Immature natural killer cell (primary cell): ENCODE results near the gene SNCA. TPM values are rescaled to one million over a fixed set of nuclear protein-coding genes. Genes with fewer than 3 reads are reported as not detected.

Experiments used
- DNase-seq, 3 donors: peaks; one replicate each; pipeline ENCODE4 v3.0.0; 2022; ENCODE audit warnings: mixed read lengths in 1 of 3
- H3K27ac Mint-ChIP-seq, 6 donors: one replicate each; pipeline ENCODE4 v1.8.0; 2020; ENCODE audit warnings: mixed read lengths in 6 of 6, mild to moderate bottlenecking in 5 of 6, inconsistent platforms in 4 of 6, moderate library complexity in 3 of 6
- H3K27me3 Mint-ChIP-seq, 3 donors: one replicate each; pipeline ENCODE4 v1.8.0; 2020 to 2021; ENCODE audit warnings: low read depth in 3 of 3, mild to moderate bottlenecking in 3 of 3, mixed read lengths in 3 of 3, moderate library complexity in 3 of 3, inconsistent platforms in 1 of 3
- H3K36me3 Mint-ChIP-seq, 3 donors: one replicate each; pipeline ENCODE4 v1.8.0; 2020; ENCODE audit warnings: mixed read lengths in 3 of 3, inconsistent platforms in 2 of 3, mild to moderate bottlenecking in 2 of 3
- H3K4me1 Mint-ChIP-seq, 2 donors: one replicate each; pipeline ENCODE4 v1.8.0; 2020; ENCODE audit warnings: inconsistent platforms in 2 of 2, mild to moderate bottlenecking in 2 of 2, mixed read lengths in 2 of 2, moderate library complexity in 1 of 2
- H3K4me3 Mint-ChIP-seq, 5 donors: one replicate each; pipeline ENCODE4 v1.8.0; 2020; ENCODE audit warnings: mild to moderate bottlenecking in 5 of 5, mixed read lengths in 5 of 5, inconsistent platforms in 3 of 5, moderate library complexity in 3 of 5
- H3K9me3 Mint-ChIP-seq, 6 donors: one replicate each; pipeline ENCODE4 v1.8.0; 2020; ENCODE audit warnings: mild to moderate bottlenecking in 6 of 6, mixed read lengths in 6 of 6, inconsistent platforms in 4 of 6, moderate library complexity in 3 of 6
- polyA plus RNA-seq, 3 donors: library from polyadenylated mRNA; unstranded; fragments of 300-500 nt; fragmentation: Illumina TruSeq; gene quantifications; one replicate each; pipeline ENCODE4 v1.2.3, GENCODE V29; 2021

The SNCA gene
- 1 to 10 TPM; 4.6 to 7.2 (median 4.8) TPM for polyA plus RNA-seq

- H3K4me3 Mint-ChIP-seq, result peak within 1 kb of the TSS; percentile 73 to 81 (median 77)
- peaks cover 0 to 2% (median 0%) of the 10 kb centered on the region in 6 donors for H3K9me3 Mint-ChIP-seq
- no peaks in the 10 kb centered on the region for H3K36me3 Mint-ChIP-seq
- peak; percentile 11 to 25 (median 18) for DNase-seq
- peak within 1 kb of the TSS in 1 of 6 donors; percentile 6 for H3K27ac Mint-ChIP-seq
- peaks cover 14 to 34% of the 10 kb centered on the region in 2 donors for H3K4me1 Mint-ChIP-seq
- H3K27me3 Mint-ChIP-seq, result peaks cover 11 to 34% (median 20%) of the 10 kb centered on the region in 3 donors
Measured at GRCh38 chr4:89836897-89837384, at the start of gene SNCA. SNCA (minus strand) TSS chr4:89837161; CDS start chr4:89835667, 1,494 bp downstream.

- Mint-ChIP-seq H3K36me3 (no peaks in the 10 kb centered on the region), H3K27ac (no peak overlapping the region), H3K4me3 (no peak overlapping the region), H3K4me1 (peaks cover 5 to 9% of the 10 kb centered on the region in 2 donors), H3K27me3 (no peaks in the 10 kb centered on the region), H3K9me3 (no peaks in the 10 kb centered on the region)
- no peak for DNase-seq
Measured at GRCh38 chr4:89879215-89879614, 42.3 kb upstream of the SNCA start.

- no peak overlapping the region for H3K27ac Mint-ChIP-seq
- H3K4me1 Mint-ChIP-seq, result peaks cover 5 to 9% of the 10 kb centered on the region in 2 donors
- no peak for DNase-seq
- H3K27me3 Mint-ChIP-seq, result no peaks in the 10 kb centered on the region
- H3K36me3 Mint-ChIP-seq, result no peaks in the 10 kb centered on the region
- H3K9me3 Mint-ChIP-seq, result no peaks in the 10 kb centered on the region
- no peak overlapping the region for H3K4me3 Mint-ChIP-seq
Measured at GRCh38 chr4:89878611-89879010, 41.6 kb upstream of the SNCA start.

GRCh38 chr4:89876548-89876947 is 39.6 kb upstream of the SNCA start:
- Mint-ChIP-seq H3K4me1 (peaks cover 5 to 9% of the 10 kb centered on the region in 2 donors), H3K9me3 (no peaks in the 10 kb centered on the region), H3K27ac (no peak overlapping the region), H3K27me3 (no peaks in the 10 kb centered on the region), H3K4me3 (no peak overlapping the region), H3K36me3 (no peaks in the 10 kb centered on the region)
- no peak for DNase-seq

- no peak overlapping the region for H3K4me3 Mint-ChIP-seq
- peaks cover under 1 to 3% of the 10 kb centered on the region in 2 donors for H3K4me1 Mint-ChIP-seq
- H3K36me3 Mint-ChIP-seq, result no peaks in the 10 kb centered on the region
- H3K27ac Mint-ChIP-seq, result no peak overlapping the region
- H3K27me3 Mint-ChIP-seq, result peaks cover 0 to 2% (median 0%) of the 10 kb centered on the region in 3 donors
- no peak for DNase-seq
- peaks cover 0 to 3% (median 0%) of the 10 kb centered on the region in 6 donors for H3K9me3 Mint-ChIP-seq
Measured at GRCh38 chr4:89871211-89871610, 34.2 kb upstream of the SNCA start.

GRCh38 chr4:89868999-89869589 is 32.1 kb upstream of the SNCA start:
- H3K27me3 Mint-ChIP-seq, result peaks cover 0 to 3% (median 0%) of the 10 kb centered on the region in 3 donors
- H3K9me3 Mint-ChIP-seq, result peaks cover 0 to 3% (median 0%) of the 10 kb centered on the region in 6 donors
- H3K4me3 Mint-ChIP-seq, result no peak overlapping the region
- no peak overlapping the region for H3K27ac Mint-ChIP-seq
- DNase-seq, result no peak
- no peaks in the 10 kb centered on the region for H3K36me3 Mint-ChIP-seq
- H3K4me1 Mint-ChIP-seq, result no peaks in the 10 kb centered on the region

- Mint-ChIP-seq H3K27me3 (peaks cover 0 to 3% (median 0%) of the 10 kb centered on the region in 3 donors), H3K36me3 (no peaks in the 10 kb centered on the region), H3K27ac (no peak overlapping the region), H3K9me3 (peaks cover 0 to 7% (median 0%) of the 10 kb centered on the region in 6 donors), H3K4me3 (no peak overlapping the region), H3K4me1 (no peaks in the 10 kb centered on the region)
- DNase-seq, result no peak
Measured at GRCh38 chr4:89868276-89868675, 31.3 kb upstream of the SNCA start.

GRCh38 chr4:89863533-89863932 is 26.6 kb upstream of the SNCA start:
- no peak for DNase-seq
- Mint-ChIP-seq H3K4me1 (no peaks in the 10 kb centered on the region), H3K27me3 (peaks cover 0 to 5% (median 0%) of the 10 kb centered on the region in 3 donors), H3K27ac (no peak overlapping the region), H3K9me3 (peaks cover 0 to 14% (median 0%) of the 10 kb centered on the region in 6 donors), H3K4me3 (no peak overlapping the region), H3K36me3 (no peaks in the 10 kb centered on the region)

- DNase-seq, result no peak
- H3K4me3 Mint-ChIP-seq, result no peak overlapping the region
- peaks cover 0 to 11% (median 0%) of the 10 kb centered on the region in 6 donors for H3K9me3 Mint-ChIP-seq
- H3K27me3 Mint-ChIP-seq, result peaks cover 0 to 5% (median 5%) of the 10 kb centered on the region in 3 donors
- no peaks in the 10 kb centered on the region for H3K4me1 Mint-ChIP-seq
- H3K36me3 Mint-ChIP-seq, result no peaks in the 10 kb centered on the region
- no peak overlapping the region for H3K27ac Mint-ChIP-seq
Measured at GRCh38 chr4:89860971-89861370, 24.0 kb upstream of the SNCA start.

GRCh38 chr4:89855236-89855635 is 18.3 kb upstream of the SNCA start:
- H3K27me3 Mint-ChIP-seq, result peaks cover 0 to 6% (median 0%) of the 10 kb centered on the region in 3 donors
- no peaks in the 10 kb centered on the region for H3K36me3 Mint-ChIP-seq
- H3K4me1 Mint-ChIP-seq, result no peaks in the 10 kb centered on the region
- DNase-seq, result no peak
- peaks cover 0 to 2% (median under 1%) of the 10 kb centered on the region in 6 donors for H3K9me3 Mint-ChIP-seq
- H3K27ac Mint-ChIP-seq, result no peak overlapping the region
- no peak overlapping the region for H3K4me3 Mint-ChIP-seq

- Mint-ChIP-seq H3K27ac (no peak overlapping the region), H3K9me3 (peaks cover 0 to 3% (median 1%) of the 10 kb centered on the region in 6 donors), H3K4me1 (no peaks in the 10 kb centered on the region), H3K27me3 (peaks cover 0 to 8% (median 3%) of the 10 kb centered on the region in 3 donors), H3K36me3 (no peaks in the 10 kb centered on the region), H3K4me3 (no peak overlapping the region)
- no peak for DNase-seq
Measured at GRCh38 chr4:89847571-89848325, 10.8 kb upstream of the SNCA start.

GRCh38 chr4:89839558-89839957 is 2.6 kb upstream of the SNCA start:
- peaks cover 11 to 34% (median 20%) of the 10 kb centered on the region in 3 donors for H3K27me3 Mint-ChIP-seq
- no peak for DNase-seq
- H3K27ac Mint-ChIP-seq, result no peak overlapping the region
- no peak overlapping the region for H3K4me3 Mint-ChIP-seq
- peaks cover 14 to 31% of the 10 kb centered on the region in 2 donors for H3K4me1 Mint-ChIP-seq
- peaks cover 0 to 1% (median 0%) of the 10 kb centered on the region in 6 donors for H3K9me3 Mint-ChIP-seq
- H3K36me3 Mint-ChIP-seq, result no peaks in the 10 kb centered on the region

GRCh38 chr4:89837993-89838390 is 1.0 kb upstream of the SNCA start:
- Mint-ChIP-seq H3K4me3 (peak overlapping the region; percentile 73 to 81 (median 77)), H3K27me3 (peaks cover 11 to 34% (median 20%) of the 10 kb centered on the region in 3 donors), H3K9me3 (peaks cover 0 to 2% (median 0%) of the 10 kb centered on the region in 6 donors), H3K36me3 (no peaks in the 10 kb centered on the region), H3K27ac (peak overlapping the region in 1 of 6 donors; percentile 6), H3K4me1 (peaks cover 14 to 34% of the 10 kb centered on the region in 2 donors)
- DNase-seq, result no peak

- Mint-ChIP-seq H3K4me1 (peaks cover 14 to 34% of the 10 kb centered on the region in 2 donors), H3K27me3 (peaks cover 11 to 34% (median 20%) of the 10 kb centered on the region in 3 donors)
Measured at GRCh38 chr4:89837385-89837992, 528 bp upstream of the SNCA start.

More at GRCh38 chr4:89837385-89837992, 528 bp upstream of the SNCA start:
- Mint-ChIP-seq H3K4me3 (peak overlapping the region; percentile 73 to 81 (median 77)), H3K27ac (no peak overlapping the region), H3K9me3 (peaks cover 0 to 2% (median 0%) of the 10 kb centered on the region in 6 donors), H3K36me3 (no peaks in the 10 kb centered on the region)
- no peak for DNase-seq
